Stimulated activated CD8-positive, alpha-beta memory T cell treated with anti-CD3 and anti-CD28 coated beads, Interleukin-12 subunit alpha, Interleukin-12 subunit beta, amount 100 ng/mL, for 24 hours (primary cell): Measurements from ENCODE around the gene MCCC2.
A peak's percentile ranks its signal among the peaks of the same experiment; 100 is the strongest.
"Not testable (repeated sequence)": the region's sequence is repeated elsewhere in the genome, so short reads cannot be mapped to it uniquely, and the experiment has no call there.

Source experiments
- DNase-seq: peaks from one replicate; pipeline ENCODE4 v3.0.0-alpha.2; 2020; ENCODE audit errors: extremely low read depth

The MCCC2 gene

GRCh38 chr5:71597001-71597400 lies 9.9 kb downstream of the MCCC2 start:
- no peak for DNase-seq

GRCh38 chr5:71600783-71601182 lies 13.6 kb downstream of the MCCC2 start:
- no peak for DNase-seq

- DNase-seq = peak; percentile 45
Observed at GRCh38 chr5:71601222-71602026, 14.3 kb downstream of the MCCC2 start.

- DNase-seq = not testable (repeated sequence)
Observed at GRCh38 chr5:71609916-71610315, 22.8 kb downstream of the MCCC2 start.

- no peak for DNase-seq
Observed at GRCh38 chr5:71615809-71616208, 28.7 kb downstream of the MCCC2 start.

GRCh38 chr5:71620630-71621029 lies 33.5 kb downstream of the MCCC2 start:
- no peak for DNase-seq

- no peak for DNase-seq
Observed at GRCh38 chr5:71621268-71621667, 34.1 kb downstream of the MCCC2 start.

GRCh38 chr5:71621741-71622140 lies 34.6 kb downstream of the MCCC2 start:
- no peak for DNase-seq

- no peak for DNase-seq
Observed at GRCh38 chr5:71623221-71623794, 36.2 kb downstream of the MCCC2 start.

GRCh38 chr5:71629950-71630349 lies 42.8 kb downstream of the MCCC2 start:
- no peak for DNase-seq

- DNase-seq = no peak
Observed at GRCh38 chr5:71631070-71631469, 43.9 kb downstream of the MCCC2 start.

- no peak for DNase-seq
Observed at GRCh38 chr5:71632168-71632567, 45.0 kb downstream of the MCCC2 start.

GRCh38 chr5:71633255-71634155 lies 46.4 kb downstream of the MCCC2 start:
- no peak for DNase-seq

GRCh38 chr5:71637133-71637532 lies 50.0 kb downstream of the MCCC2 start:
- DNase-seq = no peak

- no peak for DNase-seq
Observed at GRCh38 chr5:71640408-71640807, 53.3 kb downstream of the MCCC2 start.

GRCh38 chr5:71645030-71645429 lies 57.9 kb downstream of the MCCC2 start:
- DNase-seq = no peak

GRCh38 chr5:71650940-71651339 lies 63.8 kb downstream of the MCCC2 start:
- not testable (repeated sequence) for DNase-seq

GRCh38 chr5:71651579-71651978 lies 64.4 kb downstream of the MCCC2 start:
- DNase-seq = peak; percentile 3

- DNase-seq = no peak
Observed at GRCh38 chr5:71652349-71652748, 65.2 kb downstream of the MCCC2 start.

- no peak for DNase-seq
Observed at GRCh38 chr5:71652803-71653543, 65.8 kb downstream of the MCCC2 start.

- DNase-seq = no peak
Observed at GRCh38 chr5:71658916-71659662, 71.9 kb downstream of the MCCC2 start.
